Heart right ventricle (tissue), 16 donors: Measurements from ENCODE around the gene ZNF609. TPM values are rescaled to one million over a fixed set of nuclear protein-coding genes. Genes with fewer than 3 reads are reported as not detected.

Experiments
- ATAC-seq, 8 donors: fragments of 200-7000 bp; cut with Tn5 transposase; one replicate each; pipeline ENCODE4 v1.9.1; 2020; ENCODE audit warnings: mild to moderate bottlenecking in 8 of 8, moderate library complexity in 8 of 8, moderate number of reproducible peaks in 1 of 8
- DNase-seq, 2 donors: peaks; one replicate each; pipeline ENCODE4 v3.0.0-alpha.2; 2020
- H3K27ac ChIP-seq, 10 donors: fragments of 200-600 bp; sonication (generic) in 2 of 10; one replicate each; pipeline versions ENCODE4 v1.5.0 to v1.8.0; 2020 to 2022; ENCODE audit warnings: mild to moderate bottlenecking in 3 of 10
- H3K27me3 ChIP-seq, 7 donors: fragments of 200-600 bp; one replicate each; pipeline ENCODE4 v1.8.0; 2021 to 2022; ENCODE audit warnings: mild to moderate bottlenecking in 2 of 7
- H3K36me3 ChIP-seq, 9 donors: fragments of 200-600 bp; sonication (generic) in 1 of 9; one replicate each; pipeline versions ENCODE4 v1.5.0 to v1.8.0; 2020 to 2022; ENCODE audit warnings: mild to moderate bottlenecking in 2 of 9
- H3K4me1 ChIP-seq, 9 donors: fragments of 200-600 bp; sonication (generic) in 1 of 9; one replicate each; pipeline versions ENCODE4 v1.5.0 to v1.8.0; 2020 to 2022; ENCODE audit warnings: mild to moderate bottlenecking in 4 of 9
- H3K4me3 ChIP-seq, 10 donors: fragments of 200-600 bp; sonication (generic) in 2 of 10; one replicate each; pipeline versions ENCODE4 v1.5.0 to v1.8.0; 2020 to 2022; ENCODE audit warnings: mild to moderate bottlenecking in 7 of 10, moderate library complexity in 2 of 10
- H3K9me3 ChIP-seq, 11 donors: fragments of 200-600 bp in 10 of 11; sonication (generic) in 2 of 11; one replicate each; pipeline versions ENCODE4 v1.5.0 to v1.8.0; 2013 to 2022; ENCODE audit warnings: mild to moderate bottlenecking in 2 of 11, control low read depth in 1 of 11, moderate library complexity in 1 of 11
- WGBS, 2 donors: extraction: QIAGEN DNeasy Blood & Tissue Kit; methylation state at CpG; one replicate each; pipeline ENCODE4 v1.1.7; 2013; ENCODE audit warnings: inconsistent platforms in 1 of 2; 5-methylcytosine and 5-hydroxymethylcytosine counted together
- intact Hi-C, 10 donors: fragments of 100-400 bp; cut with DNase I; formaldehyde crosslinking; loops; one replicate each; pipeline versions ENCODE4 v1.11.1 to v1.14.2; 2022
- polyA plus RNA-seq, 2 donors: library from polyadenylated mRNA; stranded (reverse); fragments of 200-250 nt; gene quantifications; one replicate each; pipeline ENCODE4 v1.2.3, GENCODE V29; 2013
- total RNA-seq, 10 donors: library from RNA; stranded (reverse); fragmentation: NEBNext Ultra II Directional in 3 of 10; extraction: Animal tissue kit (Norgen Biotek cat#: 25700) in 3 of 10; gene quantifications; one replicate each; pipeline versions ENCODE4 v1.2.1 to v1.2.4, GENCODE V29; 2021 to 2023
- TF ChIP-seq, protein P1 (sequence below), 9 donors: fragments of 200-600 bp; sonication (generic) in 2 of 9; IDR thresholded peaks; one replicate each; pipeline versions ENCODE4 v1.5.0 to v1.8.0; 2021 to 2022; ENCODE audit warnings: antibody characterized with exemption in 9 of 9, mild to moderate bottlenecking in 5 of 9, moderate library complexity in 1 of 9
- donor health status: Arrhythmogenic right ventricular cardiomyopathy.
- donor health status: ischemic (EF 13 %, LVEDD 7.1; RV severe dilation, severe dysfunction).
- donor health status: healthy with polysubstance abuse.
- donor health status: DM: no; HTN: yes; CAD: no.
- donor health status: DM: no; HTN: no; CAD: no.
- donor health status: ischemic (EF 25% LVEDD 6.9; RV normal size, moderate dysfunction).
- donor health status: ischemic (EF 25% LVEDD 5.7; RV mildly dilated, moderate dysfunction).
- donor health status: healthy.
- donor health status: DM: yes; HTN: yes; CAD: no.
- donor health status: Ischemic cardiomyopathy.
- donor health status: ischemic (EF 35%, LVEDD 5.7; RV mildly dilated, moderate dysfunction).
- donor health status: nonischemic (EF 11% LVEDD 7.7; RV severe dilation, severe dysfunction).
- donor health status: DM: yes; HTN: yes; CAD: no.
- donor health status: PGD.
- donor health status: ischemic (EF 29% LVEDD 5.4; RV normal size, mild dysfunction).
- donor health status: nonischemic (EF 23%, LVEDD 6.1; RV moderate dilation, normal function).

The ZNF609 gene
- total and polyA plus RNA-seq, 12 donors: 4.0 to 19.2 (median 15.8) TPM

DNA sequence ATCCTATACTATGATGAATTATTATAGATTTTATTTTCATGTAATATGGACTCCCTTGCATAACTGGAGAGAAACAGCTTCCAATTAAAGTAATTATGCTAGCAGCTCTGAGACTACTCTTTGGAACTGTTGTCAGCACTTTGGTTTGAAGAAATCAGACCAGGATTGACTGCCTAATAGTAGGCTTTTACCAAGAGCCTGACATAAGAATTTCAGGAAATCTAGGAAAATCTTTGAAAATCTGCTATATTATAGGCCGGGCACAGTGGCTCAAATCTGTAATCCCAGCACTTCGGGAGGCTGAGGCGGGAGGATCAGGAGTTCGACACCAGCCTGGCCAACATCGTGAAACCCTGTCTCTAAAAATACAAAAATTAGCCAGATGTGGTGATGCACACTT lies 62.9 kb downstream of the ZNF609 start:
- no peak for ATAC-seq
- Histone ChIP-seq H3K4me3 (no peak overlapping the region), H3K4me1 (peaks cover 5 to 47% (median 27%) of the 10 kb centered on the region in 9 donors), H3K27ac (no peak overlapping the region), H3K27me3 (no peaks in the 10 kb centered on the region), H3K36me3 (peaks cover 0 to 8% (median 0%) of the 10 kb centered on the region in 9 donors), H3K9me3 (peaks cover 0 to 3% (median 0%) of the 10 kb centered on the region in 11 donors)
- no peak for DNase-seq
- TF ChIP-seq, protein P1, sequence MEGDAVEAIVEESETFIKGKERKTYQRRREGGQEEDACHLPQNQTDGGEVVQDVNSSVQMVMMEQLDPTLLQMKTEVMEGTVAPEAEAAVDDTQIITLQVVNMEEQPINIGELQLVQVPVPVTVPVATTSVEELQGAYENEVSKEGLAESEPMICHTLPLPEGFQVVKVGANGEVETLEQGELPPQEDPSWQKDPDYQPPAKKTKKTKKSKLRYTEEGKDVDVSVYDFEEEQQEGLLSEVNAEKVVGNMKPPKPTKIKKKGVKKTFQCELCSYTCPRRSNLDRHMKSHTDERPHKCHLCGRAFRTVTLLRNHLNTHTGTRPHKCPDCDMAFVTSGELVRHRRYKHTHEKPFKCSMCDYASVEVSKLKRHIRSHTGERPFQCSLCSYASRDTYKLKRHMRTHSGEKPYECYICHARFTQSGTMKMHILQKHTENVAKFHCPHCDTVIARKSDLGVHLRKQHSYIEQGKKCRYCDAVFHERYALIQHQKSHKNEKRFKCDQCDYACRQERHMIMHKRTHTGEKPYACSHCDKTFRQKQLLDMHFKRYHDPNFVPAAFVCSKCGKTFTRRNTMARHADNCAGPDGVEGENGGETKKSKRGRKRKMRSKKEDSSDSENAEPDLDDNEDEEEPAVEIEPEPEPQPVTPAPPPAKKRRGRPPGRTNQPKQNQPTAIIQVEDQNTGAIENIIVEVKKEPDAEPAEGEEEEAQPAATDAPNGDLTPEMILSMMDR (IDR thresholded peaks at IDR 0.05): no peak
- WGBS, 2 donors: 97% methylated on average over 5 of the region's 5 CpGs
- intact Hi-C loops: no loop called here

DNA sequence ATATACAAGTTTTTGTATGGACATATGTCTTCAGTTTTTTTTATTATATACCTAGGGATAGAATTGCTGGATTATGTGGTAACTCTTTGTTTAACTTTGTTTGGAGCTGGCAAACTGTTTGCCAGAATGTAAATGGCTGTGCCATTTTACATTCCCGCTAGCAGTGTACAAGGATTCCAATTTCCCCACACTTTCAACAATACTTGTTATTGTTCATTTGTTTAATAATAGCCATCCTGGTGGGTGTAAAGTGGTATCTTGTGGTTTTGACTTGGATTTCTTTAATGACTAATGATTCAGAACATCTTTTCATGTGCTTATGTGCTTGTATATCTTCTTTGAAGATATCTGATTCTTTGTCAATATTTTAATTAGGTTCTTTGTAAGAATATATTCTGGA lies 64.4 kb downstream of the ZNF609 start:
- intact Hi-C loops: no loop called here
- WGBS, 2 donors: 93 to 94% methylated on average over 1 of the region's 1 CpG

DNA sequence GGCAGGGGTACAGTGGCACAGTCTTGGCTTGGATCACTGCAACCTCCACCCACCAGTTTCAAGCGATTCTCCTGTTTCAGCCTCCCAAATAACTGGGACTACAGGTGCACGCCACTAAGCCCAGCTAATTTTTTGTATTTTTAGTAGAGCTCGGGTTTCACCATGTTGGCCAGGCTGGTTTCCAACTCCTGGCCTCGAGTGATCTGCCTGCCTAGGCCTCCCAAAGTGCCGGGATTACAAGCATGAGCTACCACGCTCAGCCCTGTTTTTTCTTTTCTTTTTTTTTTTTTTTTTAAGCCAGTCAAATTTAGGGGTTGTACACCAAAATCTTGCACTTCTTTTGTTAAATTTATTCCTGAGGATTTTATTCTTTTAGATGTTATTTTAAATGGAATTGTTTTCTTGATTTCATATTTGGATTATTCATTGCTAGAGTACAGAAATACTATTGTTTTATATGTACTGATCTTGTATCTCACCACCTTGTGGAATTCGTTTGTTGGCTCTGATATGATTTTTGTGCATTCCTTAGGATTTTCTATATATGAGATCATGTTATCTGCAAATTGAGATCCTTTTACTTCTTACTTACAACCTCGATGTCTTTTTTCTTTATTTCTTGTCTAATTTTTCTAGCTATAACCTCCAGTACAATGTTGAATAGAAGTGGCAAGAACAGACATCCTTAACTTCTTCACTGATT lies 65.6 kb downstream of the ZNF609 start:
- H3K36me3 ChIP-seq: peaks cover 0 to 9% (median 0%) of the 10 kb centered on the region in 9 donors
- no peak for ATAC-seq
- no peak overlapping the region for H3K27ac ChIP-seq
- no peak for DNase-seq
- WGBS, 2 donors: 83% methylated on average over 8 of the region's 8 CpGs
- H3K27me3 ChIP-seq: no peaks in the 10 kb centered on the region
- intact Hi-C loops: no loop called here
- H3K9me3 ChIP-seq: peaks cover 0 to 3% (median 0%) of the 10 kb centered on the region in 11 donors
- H3K4me1 ChIP-seq: peaks cover 5 to 37% (median 19%) of the 10 kb centered on the region in 9 donors
- TF ChIP-seq, protein P1 (IDR thresholded peaks at IDR 0.05): no peak
- H3K4me3 ChIP-seq: no peak overlapping the region

More for the DNA sequence above, 64.4 kb downstream of the ZNF609 start:
- DNase-seq: no peak
- Histone ChIP-seq H3K27ac (no peak overlapping the region), H3K27me3 (no peaks in the 10 kb centered on the region), H3K9me3 (peaks cover 0 to 3% (median 0%) of the 10 kb centered on the region in 11 donors), H3K4me1 (peaks cover 5 to 43% (median 27%) of the 10 kb centered on the region in 9 donors), H3K36me3 (peaks cover 0 to 9% (median 0%) of the 10 kb centered on the region in 9 donors), H3K4me3 (no peak overlapping the region)
- TF ChIP-seq, protein P1 (IDR thresholded peaks at IDR 0.05): no peak
- ATAC-seq: no peak

DNA sequence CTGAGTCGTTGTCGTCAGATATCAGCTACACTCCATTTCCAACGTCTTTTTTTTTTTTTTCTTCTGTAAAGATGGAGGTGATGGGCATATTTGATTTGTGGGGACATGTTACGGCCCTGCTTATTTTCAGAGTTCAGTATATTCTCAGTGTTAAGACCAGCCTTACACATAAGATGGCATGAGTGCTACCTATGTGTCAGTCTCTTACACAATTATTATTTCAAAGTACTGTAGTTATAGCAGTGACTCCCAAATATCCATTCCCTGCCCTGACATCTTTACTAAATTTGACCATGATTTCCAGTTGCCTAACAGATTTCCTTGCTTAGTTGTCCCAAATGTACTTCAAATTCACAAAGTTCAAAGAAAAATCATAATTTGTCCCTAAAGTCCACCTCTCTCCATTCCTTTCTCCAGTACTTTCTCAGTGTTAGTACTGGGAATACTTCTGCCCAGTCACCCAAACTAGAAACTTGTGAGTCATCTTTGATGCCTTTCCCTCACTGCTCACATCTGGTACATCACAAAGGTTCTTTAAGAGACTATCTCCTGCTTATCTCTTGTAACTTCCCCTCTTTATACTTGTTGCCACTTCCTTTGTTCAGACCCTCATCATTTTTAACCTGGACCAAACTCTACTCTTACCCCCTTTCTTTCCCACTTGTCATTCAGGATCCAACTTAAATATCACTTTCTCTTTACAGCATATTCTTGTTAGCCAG lies 67.0 kb downstream of the ZNF609 start:
- peaks cover 0 to 31% (median 4%) of the 10 kb centered on the region in 9 donors for H3K4me1 ChIP-seq
- no peak overlapping the region for H3K27ac ChIP-seq
- H3K4me3 ChIP-seq: no peak overlapping the region
- 65 to 69% methylated on average over 4 of the region's 4 CpGs for WGBS, 2 donors
- H3K36me3 ChIP-seq: peaks cover 0 to 9% (median 0%) of the 10 kb centered on the region in 9 donors
- peaks cover 0 to 3% (median 0%) of the 10 kb centered on the region in 11 donors for H3K9me3 ChIP-seq
- no peak for DNase-seq
- no peak for ATAC-seq
- intact Hi-C loops: no loop called here
- TF ChIP-seq, protein P1 (IDR thresholded peaks at IDR 0.05): no peak
- no peaks in the 10 kb centered on the region for H3K27me3 ChIP-seq
